Measurements from ENCODE around the gene CLEC4E.
"Not testable (repeated sequence)": the region's sequence is repeated elsewhere in the genome, so short reads cannot be mapped to it uniquely, and the experiment has no call there.

The CLEC4E gene

GRCh38 chr12:8540831-8541230 is at the start of gene CLEC4E:
Gene CLEC4E, minus strand, starts transcription at chr12:8540905. Its CDS starts 108 bp downstream, at chr12:8540797.
- not testable (repeated sequence) for DNase-seq (ENCODE audit: low spot score)

- no peak for DNase-seq (ENCODE audit: low spot score)
Measured at GRCh38 chr12:8589679-8590078, 49.0 kb upstream of the CLEC4E start.

GRCh38 chr12:8584478-8584877 is 43.8 kb upstream of the CLEC4E start:
- not testable (repeated sequence) for DNase-seq (ENCODE audit: low spot score)

GRCh38 chr12:8584004-8584403 is 43.3 kb upstream of the CLEC4E start:
- no peak for DNase-seq (ENCODE audit: low spot score)

GRCh38 chr12:8581098-8581784 is 40.5 kb upstream of the CLEC4E start:
- DNase-seq (ENCODE audit: low spot score) = no peak

GRCh38 chr12:8577879-8578278 is 37.2 kb upstream of the CLEC4E start:
- no peak for DNase-seq (ENCODE audit: low spot score)

GRCh38 chr12:8572507-8572906 is 31.8 kb upstream of the CLEC4E start:
- DNase-seq (ENCODE audit: low spot score) = no peak

- no peak for DNase-seq (ENCODE audit: low spot score)
Measured at GRCh38 chr12:8566525-8566924, 25.8 kb upstream of the CLEC4E start.

- DNase-seq (ENCODE audit: low spot score) = not testable (repeated sequence)
Measured at GRCh38 chr12:8566052-8566451, 25.3 kb upstream of the CLEC4E start.

- DNase-seq (ENCODE audit: low spot score) = no peak
Measured at GRCh38 chr12:8564656-8565055, 24.0 kb upstream of the CLEC4E start.

GRCh38 chr12:8563356-8563755 is 22.7 kb upstream of the CLEC4E start:
- no peak for DNase-seq (ENCODE audit: low spot score)

GRCh38 chr12:8562310-8562709 is 21.6 kb upstream of the CLEC4E start:
- no peak for DNase-seq (ENCODE audit: low spot score)

- no peak for DNase-seq (ENCODE audit: low spot score)
Measured at GRCh38 chr12:8561011-8561410, 20.3 kb upstream of the CLEC4E start.

- DNase-seq (ENCODE audit: low spot score) = no peak
Measured at GRCh38 chr12:8559676-8560075, 19.0 kb upstream of the CLEC4E start.

GRCh38 chr12:8556531-8557097 is 15.9 kb upstream of the CLEC4E start:
- DNase-seq (ENCODE audit: low spot score) = no peak

GRCh38 chr12:8554451-8555195 is 13.9 kb upstream of the CLEC4E start:
- no peak for DNase-seq (ENCODE audit: low spot score)

GRCh38 chr12:8553088-8553627 is 12.5 kb upstream of the CLEC4E start:
- no peak for DNase-seq (ENCODE audit: low spot score)

- no peak for DNase-seq (ENCODE audit: low spot score)
Measured at GRCh38 chr12:8549381-8549780, 8.7 kb upstream of the CLEC4E start.

- DNase-seq (ENCODE audit: low spot score) = no peak
Measured at GRCh38 chr12:8548192-8548591, 7.5 kb upstream of the CLEC4E start.

GRCh38 chr12:8547645-8548044 is 6.9 kb upstream of the CLEC4E start:
- DNase-seq (ENCODE audit: low spot score) = no peak

- DNase-seq (ENCODE audit: low spot score) = no peak
Measured at GRCh38 chr12:8546591-8546990, 5.9 kb upstream of the CLEC4E start.

GRCh38 chr12:8544295-8544694 is 3.6 kb upstream of the CLEC4E start:
- DNase-seq (ENCODE audit: low spot score) = peak; percentile 70

GRCh38 chr12:8541562-8541961 is 857 bp upstream of the CLEC4E start:
- DNase-seq (ENCODE audit: low spot score) = no peak
